Left lobe of liver (tissue), 2 donors: ENCODE results near the gene FHIP1A. TPM values are rescaled to one million over a fixed set of nuclear protein-coding genes. Genes with fewer than 3 reads are reported as not detected.
A peak's percentile ranks its signal among the peaks of the same experiment; 100 is the strongest.
"Not testable (repeated sequence)": the region's sequence is repeated elsewhere in the genome, so short reads cannot be mapped to it uniquely, and the experiment has no call there.

Experiments
- ATAC-seq: fragments of 200-7000 bp; cut with Tn5 transposase; one replicate; pipeline ENCODE4 v1.9.1; 2020; ENCODE audit warnings: mild to moderate bottlenecking, moderate library complexity
- DNase-seq: peaks from one replicate; pipeline ENCODE4 v3.0.0-alpha.2; 2020; ENCODE audit warnings: low spot score
- total RNA-seq: library from RNA; stranded (reverse); gene quantifications from one replicate; pipeline ENCODE4 v1.2.1, GENCODE V29; 2021
- donor health status: DM: no; HTN: no; CAD: no; lungs with moderate emphysema.
- donor health status: DM: no; HTN: yes; CAD: no.

The FHIP1A gene
- 4.0 TPM for total RNA-seq

DNA sequence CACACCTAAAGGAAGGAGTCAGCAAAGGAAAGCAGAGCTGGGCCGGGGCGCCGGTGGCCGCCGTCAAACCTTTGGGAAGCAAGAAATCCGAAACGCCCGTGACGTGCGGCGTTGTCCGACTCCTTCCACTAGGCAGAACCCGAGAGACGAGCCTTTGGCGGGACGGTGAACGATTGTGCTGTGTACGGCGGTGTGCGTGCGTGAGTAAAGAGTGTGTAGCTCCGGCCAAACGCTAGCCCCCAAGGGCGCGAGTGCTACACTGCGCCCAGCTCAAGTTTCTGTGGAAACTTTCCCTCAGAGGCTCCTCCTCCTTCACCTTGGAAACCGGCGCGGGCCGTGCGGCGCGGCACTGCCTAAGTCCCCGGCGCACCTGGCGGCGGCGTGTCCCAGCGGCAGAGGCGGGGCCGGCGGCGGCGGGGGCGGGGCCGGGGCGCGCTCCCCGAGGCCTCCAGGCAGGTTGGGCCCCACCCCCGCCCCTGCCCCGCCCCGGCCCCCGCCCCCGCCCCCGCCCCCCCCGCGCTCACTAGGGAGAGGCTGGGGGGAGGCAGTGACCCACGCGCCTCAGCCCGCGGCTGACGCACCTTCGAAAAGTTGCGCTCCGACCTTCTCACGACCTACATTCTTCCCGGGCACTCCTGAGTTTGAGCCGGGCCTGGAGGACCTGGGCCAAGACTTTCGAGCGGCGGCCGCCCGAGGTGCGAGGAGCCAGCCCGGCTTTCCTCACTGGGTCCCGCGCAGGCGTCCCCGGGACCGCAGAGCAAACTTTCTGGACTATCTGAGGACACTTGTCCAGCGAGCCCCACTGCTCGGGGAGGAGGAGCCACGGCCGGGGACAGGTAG, at the start of gene FHIP1A:
Gene FHIP1A, plus strand, starts transcription at position 547 of the 840 bp plus-strand sequence. CDS start 157,084 bp downstream, outside the sequence.
- DNase-seq (peak; percentile 93), ATAC-seq (peak; percentile 92)

DNA sequence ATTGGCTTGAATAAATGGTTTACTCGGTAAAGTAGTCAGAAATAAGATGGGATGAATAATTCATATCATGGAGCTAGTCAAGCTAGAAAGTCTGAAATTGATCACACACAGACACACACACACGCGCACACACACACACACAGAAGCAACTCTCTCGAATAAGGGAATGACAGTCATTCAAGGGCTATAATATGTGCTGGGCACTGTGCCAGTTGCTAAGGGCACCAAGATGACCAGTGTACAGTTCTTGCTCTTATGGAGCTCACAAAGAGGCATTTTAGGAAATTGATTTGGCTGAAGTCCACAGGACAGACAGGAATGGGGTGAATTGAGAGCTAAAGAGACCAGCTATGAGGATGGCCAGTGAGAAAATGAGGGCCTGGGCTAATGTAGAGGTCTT, 49.4 kb upstream of the FHIP1A start:
- ATAC-seq (no peak), DNase-seq (no peak)

DNA sequence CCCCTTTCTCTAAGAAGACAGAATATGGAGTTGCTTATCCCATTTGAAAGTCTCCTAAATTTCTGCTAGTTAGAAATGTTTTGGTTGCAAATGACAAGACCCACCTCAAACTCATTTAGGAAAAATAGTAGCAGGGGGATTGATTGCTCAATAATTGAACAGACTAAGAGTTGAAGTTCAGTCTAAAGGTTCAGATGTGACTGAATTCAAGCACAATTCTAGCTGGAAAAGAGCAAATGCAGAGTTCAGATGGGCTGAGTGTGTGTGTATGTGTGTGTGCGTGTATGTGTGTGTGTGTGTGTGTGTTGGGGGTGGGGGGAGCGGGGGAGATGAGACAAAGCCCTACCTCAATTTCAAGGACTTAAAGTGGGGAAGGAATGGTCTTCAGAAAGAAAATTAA, 47.9 kb upstream of the FHIP1A start:
- DNase-seq (no peak), ATAC-seq (peak; percentile 49)

DNA sequence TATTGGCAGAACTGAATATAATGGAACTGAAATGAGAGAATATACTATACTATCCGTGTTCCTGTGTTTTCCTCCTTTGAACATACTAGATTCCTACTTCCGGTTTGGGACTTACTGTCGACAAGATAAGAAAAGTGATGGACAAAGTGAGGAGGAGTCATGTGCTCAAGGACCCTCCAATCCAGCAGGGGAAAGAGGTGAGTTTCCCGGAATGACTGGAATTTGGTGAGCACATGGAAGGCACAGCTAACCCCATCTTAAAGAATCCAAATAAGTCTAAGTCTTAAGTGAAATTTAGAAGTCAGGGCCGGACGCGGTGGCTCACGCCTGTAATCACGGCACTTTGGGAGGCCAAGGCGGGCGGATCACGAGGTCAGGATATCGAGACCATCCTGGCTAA, 47.0 kb upstream of the FHIP1A start:
- DNase-seq = no peak

DNA sequence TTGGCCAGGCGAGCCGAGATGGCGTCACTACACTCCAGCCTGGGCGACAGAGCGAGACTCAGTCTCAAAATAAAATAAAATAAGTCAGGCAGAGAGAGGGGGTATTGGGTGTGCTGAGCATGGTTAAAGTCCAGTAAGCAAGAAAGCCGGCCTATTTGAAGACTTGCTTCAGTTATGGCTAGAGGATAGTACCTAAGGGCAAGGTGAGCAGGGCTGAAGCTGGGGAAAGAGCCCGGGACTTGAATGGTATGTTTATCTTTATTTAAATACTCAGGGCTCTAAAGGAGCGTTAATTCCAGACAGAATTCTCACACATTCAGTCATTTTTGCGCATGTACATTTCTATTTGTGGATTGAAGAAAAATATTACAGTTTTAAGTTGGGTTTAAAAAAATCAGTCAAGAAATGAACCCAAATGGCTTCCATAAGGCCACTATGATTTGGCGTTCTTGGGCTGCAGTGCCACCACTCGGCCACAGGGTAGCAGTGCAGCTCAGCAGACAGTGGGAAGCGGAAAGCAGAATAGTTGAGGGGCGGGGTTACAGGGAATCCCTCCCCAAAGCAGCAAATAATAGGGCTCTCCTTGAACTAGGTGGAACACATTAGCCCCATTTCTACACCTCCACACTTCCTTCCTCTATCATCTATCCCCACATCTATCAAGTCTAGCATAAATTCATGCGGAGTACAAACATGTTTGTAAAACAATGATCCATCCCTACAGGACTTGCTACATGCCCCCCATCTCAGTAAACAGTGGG, 46.4 kb upstream of the FHIP1A start:
- peak; percentile 85 for DNase-seq
- peak; percentile 100 for ATAC-seq

More for the DNA sequence above, 47.0 kb upstream of the FHIP1A start:
- no peak for ATAC-seq

DNA sequence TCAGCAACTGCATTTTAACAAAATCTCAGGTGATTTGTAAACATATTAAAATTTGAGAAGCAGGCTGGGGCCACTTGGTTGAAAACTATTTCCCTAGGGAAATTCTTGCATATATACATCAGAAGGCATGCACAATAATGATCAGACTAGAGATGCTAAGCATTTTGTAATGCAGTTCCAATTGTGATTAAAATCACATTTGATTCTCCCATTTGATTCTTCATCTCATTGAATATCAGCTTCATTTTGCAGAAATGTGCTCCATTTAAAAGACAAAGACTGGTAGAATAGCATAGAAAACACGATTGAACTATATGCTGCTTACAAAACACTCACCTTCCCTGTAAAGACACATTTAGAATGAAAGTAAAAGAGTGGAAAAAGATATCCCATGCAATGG, 32.4 kb upstream of the FHIP1A start:
- DNase-seq (no peak), ATAC-seq (no peak)

DNA sequence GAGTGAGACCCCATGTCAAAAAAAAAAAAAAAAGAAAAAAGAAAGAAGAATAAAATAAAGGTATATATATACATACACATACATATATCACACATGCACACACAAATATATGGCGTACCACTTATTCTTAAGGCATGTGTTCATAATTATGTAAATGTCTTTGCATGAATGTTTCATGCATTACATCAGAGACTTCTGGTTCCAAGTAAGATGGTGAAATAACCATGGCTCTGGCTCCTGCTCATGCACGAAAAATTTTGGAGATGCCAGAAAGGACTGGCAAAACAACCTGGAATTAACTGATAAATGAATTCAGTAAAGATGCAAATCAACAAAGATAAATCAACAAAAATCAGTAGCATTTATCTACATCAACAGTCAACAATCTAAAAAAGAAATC, 19.7 kb upstream of the FHIP1A start:
- no peak for ATAC-seq
- DNase-seq = no peak

DNA sequence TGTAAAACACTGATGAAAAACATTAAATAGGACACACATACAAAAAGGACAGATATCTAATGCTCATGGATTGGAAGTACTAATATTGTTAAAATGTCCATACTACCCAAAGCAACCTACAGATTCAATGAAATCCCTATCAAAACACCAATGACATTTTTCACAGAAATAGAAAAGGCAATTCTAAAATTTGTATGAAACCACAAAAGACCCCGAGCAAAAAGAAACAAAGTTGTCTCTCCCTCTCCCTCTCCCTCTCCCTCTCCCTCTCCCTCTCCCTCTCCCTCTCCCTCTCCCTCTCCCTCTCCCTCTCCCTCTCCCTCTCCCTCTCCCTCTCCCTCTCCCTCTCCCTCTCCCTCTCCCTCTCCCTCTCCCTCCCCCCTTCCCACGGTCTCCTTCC, 19.2 kb upstream of the FHIP1A start:
- DNase-seq, ATAC-seq: not testable (repeated sequence)

DNA sequence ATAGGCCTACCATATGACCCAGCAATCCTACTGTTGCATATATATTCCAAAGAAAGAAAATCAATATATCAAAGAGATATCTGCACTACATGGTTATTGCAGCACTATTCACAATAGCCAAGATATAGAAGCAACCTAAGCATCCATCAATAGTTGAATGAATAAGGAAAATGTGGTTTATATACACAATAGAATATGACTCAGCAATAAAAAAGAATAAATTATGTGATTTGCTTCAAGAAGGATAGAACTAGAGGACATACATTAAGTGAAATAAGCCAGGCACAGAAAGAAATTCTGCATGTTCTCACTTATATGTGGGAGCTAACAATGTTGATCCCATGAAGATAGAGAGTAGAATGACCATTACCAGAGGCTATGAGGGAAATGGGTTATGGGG, 13.1 kb upstream of the FHIP1A start:
- ATAC-seq = no peak
- no peak for DNase-seq

DNA sequence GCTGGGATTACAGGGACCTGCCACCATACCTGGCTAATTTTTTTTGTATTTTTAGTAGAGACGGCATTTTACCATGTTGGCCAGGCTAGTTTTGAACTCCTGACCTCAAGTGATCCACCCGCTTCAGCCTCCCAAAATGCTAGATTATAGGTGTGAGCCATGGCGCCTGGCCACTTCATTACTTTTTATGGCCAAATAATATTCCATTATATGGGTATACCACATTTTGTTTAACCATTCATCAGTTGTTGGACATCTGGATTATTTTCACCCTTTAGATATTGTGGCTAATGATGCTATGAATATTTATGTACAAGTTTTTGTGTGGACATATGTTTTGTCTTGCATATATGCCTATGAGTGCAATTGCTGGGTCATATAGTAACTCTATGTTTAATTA, 8.6 kb upstream of the FHIP1A start:
- no peak for DNase-seq
- ATAC-seq = no peak

DNA sequence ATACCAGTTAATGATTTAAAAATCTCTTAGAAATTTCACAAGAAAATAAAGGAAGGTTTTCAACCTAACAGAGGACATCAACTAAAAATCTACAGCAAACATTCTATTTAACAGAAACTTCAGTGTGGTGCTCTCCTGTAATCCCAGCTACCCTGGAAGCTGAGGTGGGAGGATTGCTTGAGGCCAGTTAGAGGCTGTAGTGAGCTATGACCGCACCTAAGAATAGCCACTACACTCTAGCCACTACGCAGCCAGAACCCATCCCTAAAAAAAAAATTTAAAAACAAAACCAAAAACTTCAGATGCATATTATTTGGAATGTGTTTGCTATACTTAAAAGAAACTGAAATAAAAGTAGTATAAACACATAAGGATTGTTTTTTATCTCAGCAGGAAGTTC, 7.2 kb upstream of the FHIP1A start:
- ATAC-seq = no peak

DNA sequence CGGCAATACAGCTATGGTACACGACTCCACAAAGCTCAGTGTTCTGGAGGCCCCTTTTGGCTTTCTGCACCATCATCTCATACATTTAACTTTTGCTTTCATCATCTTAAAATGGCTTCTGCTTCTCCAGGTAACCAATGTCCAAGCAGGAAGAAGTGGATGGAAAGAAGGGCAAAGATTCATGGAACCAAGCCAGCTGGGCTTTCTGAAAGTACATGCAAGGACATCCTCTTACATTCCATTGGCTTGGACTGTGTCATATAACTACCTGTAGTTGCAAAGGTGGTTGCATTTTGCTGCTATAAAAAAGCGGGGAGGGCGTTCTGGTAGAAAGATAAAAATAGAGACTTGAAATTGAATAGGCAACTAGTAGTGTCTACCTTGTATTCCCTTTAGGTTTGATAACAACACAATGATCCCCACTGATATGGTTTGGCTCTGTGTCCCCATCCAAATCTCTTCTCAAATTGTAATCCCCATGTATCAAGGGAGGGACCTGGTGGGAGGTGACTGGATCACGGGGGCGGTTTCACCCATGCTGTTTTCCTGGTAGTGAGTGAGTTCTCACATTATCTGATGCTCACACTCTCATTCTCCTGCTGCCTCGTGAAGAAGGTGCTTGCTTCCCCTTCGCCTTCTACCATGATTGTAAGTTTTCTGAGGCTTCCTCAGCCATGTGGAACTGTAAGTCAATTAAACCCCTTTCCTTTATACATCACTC, 6.7 kb upstream of the FHIP1A start:
- DNase-seq (no peak), ATAC-seq (no peak)

More for the DNA sequence above, 7.2 kb upstream of the FHIP1A start:
- DNase-seq = no peak

DNA sequence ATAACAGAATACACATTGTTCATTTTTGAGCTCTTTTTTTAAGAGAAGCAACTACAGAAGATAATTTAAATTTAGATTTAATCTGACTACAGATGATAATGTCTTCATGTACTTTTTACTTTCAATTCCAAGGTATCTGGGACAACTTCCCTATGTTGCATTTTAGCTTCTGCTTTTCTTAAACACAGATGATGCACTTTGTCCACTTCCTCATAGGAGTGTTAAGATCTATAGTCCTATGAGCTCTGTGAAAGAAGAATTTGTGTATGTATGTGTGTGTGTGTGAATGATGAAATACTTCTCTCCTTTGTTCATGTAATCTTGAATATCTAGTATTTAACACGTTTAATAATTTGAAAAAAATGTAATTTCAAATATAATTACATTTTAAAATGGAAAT, 5.3 kb upstream of the FHIP1A start:
- ATAC-seq = no peak
- DNase-seq = no peak

DNA sequence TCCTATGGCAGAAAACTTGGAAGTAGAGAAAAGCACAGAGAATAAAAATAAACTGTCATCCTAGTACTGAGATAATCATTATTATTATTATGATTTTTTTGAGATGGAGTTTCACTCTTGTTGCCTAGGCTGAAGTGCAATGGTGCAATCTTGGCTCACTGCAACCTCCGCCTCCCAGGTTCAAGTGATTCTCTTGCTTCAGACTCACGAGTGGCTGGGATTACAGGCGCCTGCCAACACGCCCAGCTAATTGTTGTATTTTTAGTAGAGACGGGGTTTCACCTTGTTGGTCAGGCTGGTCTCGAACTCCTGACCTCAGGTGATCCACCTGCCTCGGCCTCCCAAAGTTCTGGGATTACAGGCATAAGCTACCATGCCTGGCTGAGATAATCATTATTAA, 4.2 kb upstream of the FHIP1A start:
- DNase-seq, ATAC-seq: not testable (repeated sequence)

DNA sequence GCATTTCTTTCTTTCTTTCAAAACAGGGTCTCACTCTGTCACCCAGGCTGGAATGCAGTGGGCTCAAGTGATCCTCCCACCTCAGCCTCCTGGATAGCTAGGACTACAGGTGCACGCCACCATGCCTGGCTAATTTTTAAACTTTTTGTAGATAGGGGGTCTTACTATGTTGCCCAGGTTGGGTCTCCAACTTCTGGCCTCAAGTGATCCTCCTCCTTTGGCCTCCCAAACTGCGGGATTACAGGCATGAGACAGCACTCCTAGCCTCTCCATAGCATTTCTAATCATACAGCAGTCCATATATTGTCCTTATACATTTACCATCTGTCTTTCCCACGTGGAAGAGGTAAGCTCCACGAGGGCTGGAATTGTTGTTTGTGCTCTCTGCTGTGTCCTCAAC, 2.0 kb upstream of the FHIP1A start:
- ATAC-seq = no peak

DNA sequence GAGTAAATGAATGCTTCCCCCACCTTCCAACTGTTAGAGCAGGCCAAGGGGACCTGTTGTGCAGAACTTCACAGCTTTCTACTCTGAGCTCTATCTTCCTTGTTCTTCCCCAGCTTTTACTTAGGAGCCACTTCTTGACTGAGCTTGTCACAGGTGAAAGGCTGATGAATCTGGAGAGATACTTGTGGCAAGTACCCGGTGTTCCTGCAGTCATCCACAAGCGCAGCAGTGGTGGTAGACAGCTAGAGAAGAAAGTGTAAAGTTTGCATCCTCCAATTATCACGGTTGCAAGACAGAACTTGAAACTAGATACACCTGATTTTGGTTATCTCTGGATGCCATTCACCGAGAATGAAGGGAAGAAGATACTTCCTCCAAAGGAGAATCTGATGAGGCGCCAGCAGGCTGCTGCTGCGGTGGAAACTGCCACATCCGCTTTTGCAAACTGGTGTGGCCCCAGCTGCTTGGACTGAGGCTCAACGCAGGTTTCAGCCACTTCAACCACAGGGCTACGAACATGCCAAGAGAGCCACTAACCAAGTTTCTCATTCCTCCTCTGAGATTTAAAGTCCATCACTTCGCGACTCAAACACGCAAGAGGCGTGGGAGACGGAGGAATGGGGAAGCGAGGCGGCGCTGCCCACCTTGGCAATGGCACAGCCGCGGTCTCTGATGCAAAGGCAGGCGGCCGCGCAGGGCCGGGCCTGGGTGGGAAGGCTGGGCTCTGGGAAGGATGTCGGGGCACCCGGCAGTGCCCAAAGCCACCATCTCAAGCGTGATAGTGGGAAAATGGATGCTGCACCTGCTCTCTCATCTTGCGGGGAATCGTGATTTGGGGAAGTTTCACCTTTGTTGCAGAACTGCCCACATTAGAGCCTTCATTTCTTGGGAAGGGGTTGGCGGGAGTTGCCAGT, 1.3 kb upstream of the FHIP1A start:
- DNase-seq (peak; percentile 47), ATAC-seq (no peak)

More for the DNA sequence above, 2.0 kb upstream of the FHIP1A start:
- DNase-seq = no peak

DNA sequence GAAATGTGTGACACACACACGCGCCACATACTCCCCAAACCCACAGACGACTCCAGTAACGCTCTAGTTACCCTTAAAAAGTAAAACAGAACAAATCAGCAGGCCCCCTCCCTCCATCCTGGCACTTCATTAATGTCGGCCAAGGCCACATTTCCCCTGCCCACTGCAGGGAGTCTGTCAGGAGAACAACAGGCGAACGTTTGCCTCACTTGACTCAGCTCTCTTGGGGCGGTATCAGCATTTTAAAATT, 671 bp upstream of the FHIP1A start:
- no peak for ATAC-seq
- DNase-seq = no peak

DNA sequence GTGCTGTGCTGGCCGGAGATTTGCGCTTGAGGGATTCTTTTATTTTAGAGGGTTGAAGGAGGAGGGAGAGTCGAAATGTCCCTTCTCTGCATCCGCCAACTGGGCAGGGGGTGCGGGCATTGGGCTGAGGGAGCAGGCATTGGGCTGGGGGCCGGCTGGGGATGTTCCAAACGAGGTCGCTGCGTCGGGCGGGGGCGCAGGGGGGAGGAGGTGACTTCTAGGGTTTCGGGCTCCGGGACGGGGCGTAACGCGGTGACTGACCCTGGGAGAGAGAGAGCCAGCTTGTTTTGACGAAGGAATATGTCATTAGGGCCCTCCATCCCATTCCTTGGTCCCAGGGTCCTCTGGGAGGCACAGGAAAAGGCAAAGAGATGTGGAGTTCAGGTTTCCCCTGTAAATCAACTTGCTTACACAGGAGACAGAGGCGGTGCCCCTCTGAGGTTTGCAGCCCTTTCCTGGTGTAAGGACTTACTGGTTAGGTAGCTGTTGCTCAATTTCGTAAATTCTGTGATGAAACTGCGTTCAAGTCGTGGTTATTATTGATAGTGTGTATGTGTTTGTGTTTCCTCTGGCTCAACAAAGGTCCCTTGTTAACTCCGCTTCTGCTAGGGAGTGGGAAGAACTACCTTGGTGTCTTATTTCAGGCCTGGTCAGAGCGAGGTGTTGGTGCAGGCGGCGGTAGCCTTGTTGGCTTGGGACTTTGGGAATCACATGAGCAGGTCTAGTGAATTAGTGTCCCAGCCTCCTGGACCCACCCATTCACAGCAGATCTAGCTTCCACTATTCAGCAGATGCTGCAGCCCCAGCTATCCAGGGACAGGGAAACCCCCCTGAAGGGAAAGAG, 716 bp downstream of the FHIP1A start:
- DNase-seq (peak; percentile 58), ATAC-seq (peak; percentile 31)

DNA sequence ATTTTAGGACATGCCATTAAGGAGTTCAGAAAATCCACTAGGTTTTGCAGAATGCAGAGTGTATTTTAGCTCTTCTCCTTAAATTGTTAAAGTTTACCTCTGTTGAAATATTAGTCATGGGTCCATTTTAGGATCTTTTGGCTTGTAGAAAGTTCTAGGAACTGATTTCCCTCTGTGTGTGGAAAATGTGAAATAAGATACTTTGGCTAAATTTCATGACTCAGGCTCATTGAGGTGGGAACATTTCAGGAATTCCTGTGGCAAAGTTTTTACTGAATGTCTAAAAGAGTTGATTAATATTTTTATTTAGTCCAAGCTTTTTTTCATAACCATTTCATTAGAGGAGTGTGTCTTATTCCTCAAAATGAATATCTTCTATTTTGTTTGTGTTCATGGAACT, 7.0 kb downstream of the FHIP1A start:
- no peak for DNase-seq
- no peak for ATAC-seq

DNA sequence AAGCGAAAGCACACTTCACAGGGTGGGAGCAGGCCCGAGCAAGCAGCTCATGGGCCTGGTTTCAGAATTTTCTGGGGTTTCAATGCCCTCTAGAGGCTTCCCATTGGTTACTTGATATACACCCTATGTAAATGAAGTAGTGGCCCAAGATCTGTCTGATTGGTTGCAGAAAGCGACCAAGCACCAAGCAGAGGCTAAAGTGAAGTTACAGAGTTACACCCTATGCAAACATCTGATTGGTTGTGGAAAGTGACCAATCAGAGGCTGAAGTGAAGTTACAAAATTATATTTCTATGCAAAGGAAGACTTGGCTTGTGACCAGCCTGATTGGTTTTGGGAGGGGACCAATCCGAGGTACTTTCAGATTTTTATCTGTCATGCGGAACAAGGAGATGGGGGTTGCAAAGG, 8.2 kb downstream of the FHIP1A start:
- ATAC-seq = no peak
- DNase-seq = no peak
